Psoas muscle (tissue), 8 donors: ENCODE measurements around the gene KRT9. TPM values are rescaled to one million over a fixed set of nuclear protein-coding genes. Genes with fewer than 3 reads are reported as not detected.

Experiments
- ATAC-seq, 4 donors: fragments of 200-7000 bp; cut with Tn5 transposase; one replicate each; pipeline ENCODE4 v1.9.1; 2020; ENCODE audit warnings: moderate library complexity in 3 of 4, mild to moderate bottlenecking in 2 of 4
- DNase-seq, 2 donors: peaks; one replicate each; pipeline ENCODE4 v3.0.0-alpha.2; 2020
- H3K27ac ChIP-seq: fragments of 200-600 bp; one replicate; pipeline ENCODE4 v1.8.0; 2022
- H3K27me3 ChIP-seq, 3 donors: fragments of 200-600 bp in 1 of 3; one replicate each; pipeline versions ENCODE4 v1.6.1 to v1.8.0; 2013 to 2022; ENCODE audit warnings: low read length in 2 of 3, mild to moderate bottlenecking in 2 of 3, moderate library complexity in 1 of 3; ENCODE audit not compliant: insufficient read depth in 3 of 3
- H3K36me3 ChIP-seq, 2 donors: fragments of 200-600 bp in 1 of 2; one replicate each; pipeline versions ENCODE4 v1.6.1 to v1.8.0; 2013 to 2022; ENCODE audit warnings: low read depth in 1 of 2, mild to moderate bottlenecking in 1 of 2, moderate library complexity in 1 of 2; ENCODE audit not compliant: insufficient read depth in 1 of 2
- H3K4me1 ChIP-seq: fragments of 200-600 bp; one replicate; pipeline ENCODE4 v1.8.0; 2022
- H3K4me3 ChIP-seq: fragments of 200-600 bp; one replicate; pipeline ENCODE4 v1.8.0; 2022; ENCODE audit warnings: mild to moderate bottlenecking
- H3K9me3 ChIP-seq: fragments of 200-600 bp; one replicate; pipeline ENCODE4 v1.8.0; 2022
- WGBS, 3 donors: extraction: QIAGEN DNeasy Blood & Tissue Kit; methylation state at CpG; one replicate each; pipeline versions ENCODE4 v1.1.6 to v1.1.7; 2013; 5-methylcytosine and 5-hydroxymethylcytosine counted together
- intact Hi-C, 2 donors: fragments of 100-400 bp; cut with DNase I; formaldehyde crosslinking; loops; one replicate each; pipeline versions ENCODE4 v1.11.0 to v1.14.2; 2022
- polyA plus RNA-seq, 3 donors: library from polyadenylated mRNA; stranded (reverse); fragments of 200-250 nt; gene quantifications; one replicate each; pipeline ENCODE4 v1.2.3, GENCODE V29; 2013
- total RNA-seq, 4 donors: library from RNA; stranded (reverse); fragmentation: NEBNext Ultra II Directional in 2 of 4; extraction: Animal tissue kit (Norgen Biotek cat#: 25700) in 2 of 4; gene quantifications; one replicate each; pipeline versions ENCODE4 v1.2.1 to v1.2.4, GENCODE V29; 2021 to 2023
- TF ChIP-seq, protein P1 (sequence below): fragments of 200-600 bp; IDR thresholded peaks from one replicate; pipeline ENCODE4 v1.8.0; 2022; ENCODE audit warnings: antibody characterized with exemption
- donor health status: healthy with polysubstance abuse.
- donor health status: DM: no; HTN: no; CAD: no; lungs with moderate emphysema.
- donor health status: Bipolar disorder and iron deficiency.
- donor health status: healthy.
- donor health status: DM: yes; HTN: yes; CAD: no.
- donor health status: DM: no; HTN: no; CAD: no.
- donor health status: DM: no; HTN: no; CAD: no.
- donor health status: DM: yes; HTN: yes; CAD: no.

KRT9 gene
- total and polyA plus RNA-seq, 7 donors, result 0.01 TPM; not detected in 6

GRCh38 chr17:41552455-41552854 is 19.4 kb downstream of the KRT9 start:
- no peak for ATAC-seq
- WGBS, 3 donors, result 91 to 95% (median 92%) methylated on average over 5 of the region's 5 CpGs
- Histone ChIP-seq H3K4me1 (peaks cover 6% of the 10 kb centered on the region), H3K9me3 (no peaks in the 10 kb centered on the region), H3K27ac (no peak overlapping the region), H3K27me3 (peaks cover 0 to 14% (median 2%) of the 10 kb centered on the region in 3 donors), H3K4me3 (no peak overlapping the region), H3K36me3 (no peaks in the 10 kb centered on the region)
- TF ChIP-seq, protein P1, sequence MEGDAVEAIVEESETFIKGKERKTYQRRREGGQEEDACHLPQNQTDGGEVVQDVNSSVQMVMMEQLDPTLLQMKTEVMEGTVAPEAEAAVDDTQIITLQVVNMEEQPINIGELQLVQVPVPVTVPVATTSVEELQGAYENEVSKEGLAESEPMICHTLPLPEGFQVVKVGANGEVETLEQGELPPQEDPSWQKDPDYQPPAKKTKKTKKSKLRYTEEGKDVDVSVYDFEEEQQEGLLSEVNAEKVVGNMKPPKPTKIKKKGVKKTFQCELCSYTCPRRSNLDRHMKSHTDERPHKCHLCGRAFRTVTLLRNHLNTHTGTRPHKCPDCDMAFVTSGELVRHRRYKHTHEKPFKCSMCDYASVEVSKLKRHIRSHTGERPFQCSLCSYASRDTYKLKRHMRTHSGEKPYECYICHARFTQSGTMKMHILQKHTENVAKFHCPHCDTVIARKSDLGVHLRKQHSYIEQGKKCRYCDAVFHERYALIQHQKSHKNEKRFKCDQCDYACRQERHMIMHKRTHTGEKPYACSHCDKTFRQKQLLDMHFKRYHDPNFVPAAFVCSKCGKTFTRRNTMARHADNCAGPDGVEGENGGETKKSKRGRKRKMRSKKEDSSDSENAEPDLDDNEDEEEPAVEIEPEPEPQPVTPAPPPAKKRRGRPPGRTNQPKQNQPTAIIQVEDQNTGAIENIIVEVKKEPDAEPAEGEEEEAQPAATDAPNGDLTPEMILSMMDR, result no peak
- no peak for DNase-seq
- intact Hi-C loops, result loop anchor here in 1 of 2 donors (10.0 kb wide), 1 partner anchor 648 kb away; no protein-coding TSS in a partner anchor

DNA sequence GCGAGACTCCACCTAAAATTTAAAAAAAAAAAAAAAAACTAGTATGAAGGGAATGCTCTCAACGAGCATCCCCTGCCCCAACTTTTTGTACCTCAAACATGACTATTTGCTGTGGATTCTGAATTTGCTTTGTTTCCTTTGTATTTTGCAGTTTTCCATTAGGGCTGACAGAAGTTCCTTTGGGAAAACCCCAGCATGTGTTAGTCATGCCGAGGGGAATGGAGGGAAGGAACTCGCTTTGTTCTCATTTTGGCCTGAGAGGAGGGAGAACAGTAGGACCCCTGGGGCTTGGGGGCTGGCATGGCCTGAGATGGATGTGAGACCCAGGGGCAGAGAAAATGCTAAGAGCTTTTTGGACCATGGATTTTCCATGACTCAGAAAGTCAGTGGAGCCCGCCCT is 20.5 kb downstream of the KRT9 start:
- Histone ChIP-seq H3K27ac (no peak overlapping the region), H3K27me3 (peaks cover 0 to 11% (median 2%) of the 10 kb centered on the region in 3 donors), H3K4me1 (peaks cover 6% of the 10 kb centered on the region), H3K9me3 (no peaks in the 10 kb centered on the region), H3K36me3 (no peaks in the 10 kb centered on the region), H3K4me3 (no peak overlapping the region)
- DNase-seq, result no peak
- intact Hi-C loops, result loop anchor here in 1 of 2 donors (10.0 kb wide), 1 partner anchor 647 kb away; no protein-coding TSS in a partner anchor
- ATAC-seq, result no peak
- 62 to 69% (median 64%) methylated on average over 5 of the region's 5 CpGs for WGBS, 3 donors
- TF ChIP-seq, protein P1, result no peak

DNA sequence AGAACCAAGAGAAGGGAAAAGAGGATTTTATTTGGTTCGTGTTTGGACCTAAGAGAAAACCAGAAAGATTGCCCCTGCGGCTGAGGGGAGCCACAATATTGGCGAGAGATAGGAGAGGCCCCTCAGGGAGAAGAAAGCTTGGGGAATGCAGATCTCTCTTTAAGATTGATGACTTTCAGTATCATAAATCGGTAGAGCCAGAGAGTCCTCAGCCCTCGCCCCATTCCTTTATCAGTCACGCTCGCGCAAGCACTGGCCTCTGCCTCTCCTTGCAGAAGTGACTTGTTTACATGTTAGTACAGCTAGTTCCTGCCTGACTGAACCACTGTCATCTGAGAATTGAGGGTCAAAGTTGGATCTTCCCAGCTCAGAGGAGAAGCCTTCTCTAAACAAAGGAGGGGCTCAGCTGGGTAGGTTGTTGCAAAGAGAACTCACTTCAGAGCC is 22.2 kb downstream of the KRT9 start:
- H3K27ac ChIP-seq, result no peak overlapping the region
- intact Hi-C loops, result loop anchor here (1.0 to 10.0 kb wide), 6 partner anchors 97 to 645 kb away; no protein-coding TSS in a partner anchor
- no peak for ATAC-seq

DNA sequence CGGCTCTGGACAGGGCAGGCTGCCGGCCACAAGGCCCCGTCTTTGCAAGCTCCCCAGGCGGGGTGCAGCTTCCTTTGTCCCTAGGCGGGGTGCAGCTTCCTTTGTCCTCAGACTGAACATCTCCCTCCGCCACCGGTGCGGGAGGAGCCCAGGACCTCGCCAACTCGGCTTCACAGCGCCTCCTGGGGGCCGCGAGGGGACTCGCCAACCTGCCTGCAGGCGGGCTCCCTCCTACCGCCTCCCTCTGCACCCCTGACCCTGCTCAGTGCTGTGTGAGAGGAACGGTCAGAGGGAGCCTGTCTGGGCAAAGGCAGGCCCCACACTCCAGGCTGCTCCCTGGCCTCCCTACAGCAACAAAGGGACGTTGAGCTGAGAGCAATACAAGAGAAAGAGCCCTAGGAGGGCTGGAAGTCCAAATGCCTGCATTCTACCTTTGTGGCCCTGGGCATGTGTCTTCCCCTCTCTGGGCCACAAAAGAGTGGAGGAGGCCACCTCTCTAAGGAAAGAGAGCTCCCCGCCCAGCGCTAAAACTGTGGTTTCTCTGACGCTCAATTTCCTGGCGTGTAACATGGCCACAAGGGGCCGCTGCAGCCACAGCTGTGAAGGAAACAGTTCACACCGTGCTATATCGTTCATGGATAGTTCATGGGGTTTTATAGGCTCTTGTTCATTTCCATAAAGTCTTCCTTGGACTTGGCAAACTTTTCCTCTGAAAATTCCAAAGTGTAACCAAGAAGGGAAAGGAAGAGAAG is 22.8 kb downstream of the KRT9 start:
- 2 to 6% (median 3%) methylated on average over 24 to 25 of the region's 25 CpGs for WGBS, 3 donors
- DNase-seq, result peak; percentile 80 to 89
- H3K27me3 ChIP-seq, result peaks cover 0 to 10% (median 2%) of the 10 kb centered on the region in 3 donors
- intact Hi-C loops, result loop anchor here (1.0 to 5.0 kb wide), 5 partner anchors 98 to 640 kb away; no protein-coding TSS in a partner anchor
- peak; percentile 83 to 94 (median 88) for ATAC-seq
- peak overlapping the region; percentile 34 for H3K4me3 ChIP-seq
- H3K36me3 ChIP-seq, result no peaks in the 10 kb centered on the region
- H3K27ac ChIP-seq, result no peak overlapping the region
- no peaks in the 10 kb centered on the region for H3K9me3 ChIP-seq
- TF ChIP-seq, protein P1, result peak; percentile 90
- H3K4me1 ChIP-seq, result peaks cover 6% of the 10 kb centered on the region

More for the DNA sequence above, 22.2 kb downstream of the KRT9 start:
- Histone ChIP-seq H3K36me3 (no peaks in the 10 kb centered on the region), H3K9me3 (no peaks in the 10 kb centered on the region), H3K4me1 (peaks cover 6% of the 10 kb centered on the region), H3K27me3 (peaks cover 0 to 10% (median 2%) of the 10 kb centered on the region in 3 donors), H3K4me3 (no peak overlapping the region)
- TF ChIP-seq, protein P1, result no peak
- no peak for DNase-seq
- 76 to 83% (median 80%) methylated on average over 8 of the region's 8 CpGs for WGBS, 3 donors
